Mammary epithelial cell (primary cell): Measurements from ENCODE around the gene SCYGR4.

ENCODE experiments used
- EZH2 ChIP-seq: IDR thresholded peaks from 2 replicates; pipeline ENCODE4 v1.6.1; 2012; ENCODE audit warnings: low read length, inconsistent platforms, borderline replicate concordance
- TF ChIP-seq, protein P1 (sequence below), 2 donors: IDR thresholded peaks in 1 of 2; conservative IDR thresholded peaks in 1 of 2; 2 replicates each; pipeline ENCODE4 v1.5.1; 2011 to 2012; ENCODE audit warnings: inconsistent platforms in 2 of 2, low read length in 2 of 2, mild to moderate bottlenecking in 2 of 2, control low read depth in 1 of 2, low read depth in 1 of 2; ENCODE audit not compliant: insufficient read depth in 1 of 2; ENCODE audit errors: extremely low read depth in 1 of 2

DNA sequence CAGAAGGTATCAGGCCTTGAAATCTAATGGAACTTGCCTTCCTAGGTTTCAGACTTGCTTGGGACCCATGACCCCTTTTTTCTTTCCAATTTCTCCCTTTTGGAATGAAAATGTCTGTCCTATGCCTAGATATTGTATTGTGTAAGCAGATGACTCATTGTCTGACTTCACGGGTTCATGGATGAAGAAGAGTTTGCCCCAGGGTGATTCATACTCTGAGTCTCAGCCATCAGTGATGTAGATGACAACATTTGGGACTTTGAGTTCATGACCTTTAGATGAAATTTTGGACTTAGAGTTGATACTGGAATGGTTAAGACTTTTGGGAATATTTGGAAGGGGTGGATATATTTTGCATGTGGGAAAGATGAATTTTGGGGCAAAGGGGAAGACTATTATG lies 38.2 kb downstream of the SCYGR4 start:
- TF ChIP-seq, protein P1, sequence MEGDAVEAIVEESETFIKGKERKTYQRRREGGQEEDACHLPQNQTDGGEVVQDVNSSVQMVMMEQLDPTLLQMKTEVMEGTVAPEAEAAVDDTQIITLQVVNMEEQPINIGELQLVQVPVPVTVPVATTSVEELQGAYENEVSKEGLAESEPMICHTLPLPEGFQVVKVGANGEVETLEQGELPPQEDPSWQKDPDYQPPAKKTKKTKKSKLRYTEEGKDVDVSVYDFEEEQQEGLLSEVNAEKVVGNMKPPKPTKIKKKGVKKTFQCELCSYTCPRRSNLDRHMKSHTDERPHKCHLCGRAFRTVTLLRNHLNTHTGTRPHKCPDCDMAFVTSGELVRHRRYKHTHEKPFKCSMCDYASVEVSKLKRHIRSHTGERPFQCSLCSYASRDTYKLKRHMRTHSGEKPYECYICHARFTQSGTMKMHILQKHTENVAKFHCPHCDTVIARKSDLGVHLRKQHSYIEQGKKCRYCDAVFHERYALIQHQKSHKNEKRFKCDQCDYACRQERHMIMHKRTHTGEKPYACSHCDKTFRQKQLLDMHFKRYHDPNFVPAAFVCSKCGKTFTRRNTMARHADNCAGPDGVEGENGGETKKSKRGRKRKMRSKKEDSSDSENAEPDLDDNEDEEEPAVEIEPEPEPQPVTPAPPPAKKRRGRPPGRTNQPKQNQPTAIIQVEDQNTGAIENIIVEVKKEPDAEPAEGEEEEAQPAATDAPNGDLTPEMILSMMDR (conservative IDR thresholded peaks at IDR 0.05 in 1 of 2, IDR thresholded peaks at IDR 0.05 in 1 of 2; ENCODE audit: extremely low read depth in 1 of 2, insufficient read depth in 1 of 2, low read depth in 1 of 2, low read length in 2 of 2) = no peak
- TF ChIP-seq EZH2 = no peak
